Panc1 (cell line): Measurements from ENCODE around the gene DEFB131B.

Experiments
- CTCF ChIP-seq: fragments of 450-650 bp; IDR thresholded peaks from 2 replicates; pipeline ENCODE4 v1.5.1; 2017; ENCODE audit warnings: mild to moderate bottlenecking
- POLR2AphosphoS5 ChIP-seq: IDR thresholded peaks from 2 replicates; pipeline ENCODE4 v1.6.1; 2012; ENCODE audit warnings: mild to moderate bottlenecking, low read depth, low read length, moderate library complexity
- TCF7L2 ChIP-seq: IDR thresholded peaks from 2 replicates; pipeline ENCODE4 v1.6.1; 2011; ENCODE audit warnings: mild to moderate bottlenecking, low read depth, low read length, inconsistent platforms

- no peak for TF ChIP-seq CTCF
- TF ChIP-seq POLR2AphosphoS5 = no peak
- no peak for TF ChIP-seq TCF7L2
Measured at GRCh38 chr11:71843858-71844257, 34.4 kb upstream of the DEFB131B start.
